CD4-positive, alpha-beta T cell treated with Interleukin-17A for 1 hour (primary cell): ENCODE measurements around the gene RARA.

Source experiments
- DNase-seq: peaks from one replicate; pipeline ENCODE4 v3.0.0-alpha.2; 2020

Gene RARA

DNA sequence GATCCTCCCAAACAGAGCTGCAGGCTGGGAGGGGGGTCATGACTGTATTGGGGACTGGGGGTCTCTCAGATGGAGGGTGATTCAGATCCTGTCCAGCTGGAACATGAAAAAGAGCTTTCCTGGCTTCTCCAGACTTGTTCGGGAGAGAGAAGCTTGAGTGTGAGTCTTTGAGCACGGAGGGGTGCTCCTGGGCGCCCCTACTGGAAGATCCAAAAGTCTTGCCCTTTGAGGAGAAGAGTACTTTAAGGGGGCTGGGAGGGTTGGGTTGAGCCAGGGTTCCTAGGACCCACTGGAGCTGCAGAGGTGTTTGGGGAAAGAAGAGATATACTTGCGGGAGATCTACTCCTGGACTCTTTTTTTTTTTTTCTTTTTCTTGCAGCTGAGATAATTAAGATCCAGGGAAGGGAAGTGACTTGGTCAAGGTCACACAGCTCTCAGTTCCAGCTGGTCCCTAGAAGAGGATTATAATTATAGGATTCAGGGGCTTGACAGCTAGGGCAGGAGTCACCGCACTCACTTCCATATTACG, 8.4 kb downstream of the RARA start:
- peak; percentile 65 for DNase-seq

DNA sequence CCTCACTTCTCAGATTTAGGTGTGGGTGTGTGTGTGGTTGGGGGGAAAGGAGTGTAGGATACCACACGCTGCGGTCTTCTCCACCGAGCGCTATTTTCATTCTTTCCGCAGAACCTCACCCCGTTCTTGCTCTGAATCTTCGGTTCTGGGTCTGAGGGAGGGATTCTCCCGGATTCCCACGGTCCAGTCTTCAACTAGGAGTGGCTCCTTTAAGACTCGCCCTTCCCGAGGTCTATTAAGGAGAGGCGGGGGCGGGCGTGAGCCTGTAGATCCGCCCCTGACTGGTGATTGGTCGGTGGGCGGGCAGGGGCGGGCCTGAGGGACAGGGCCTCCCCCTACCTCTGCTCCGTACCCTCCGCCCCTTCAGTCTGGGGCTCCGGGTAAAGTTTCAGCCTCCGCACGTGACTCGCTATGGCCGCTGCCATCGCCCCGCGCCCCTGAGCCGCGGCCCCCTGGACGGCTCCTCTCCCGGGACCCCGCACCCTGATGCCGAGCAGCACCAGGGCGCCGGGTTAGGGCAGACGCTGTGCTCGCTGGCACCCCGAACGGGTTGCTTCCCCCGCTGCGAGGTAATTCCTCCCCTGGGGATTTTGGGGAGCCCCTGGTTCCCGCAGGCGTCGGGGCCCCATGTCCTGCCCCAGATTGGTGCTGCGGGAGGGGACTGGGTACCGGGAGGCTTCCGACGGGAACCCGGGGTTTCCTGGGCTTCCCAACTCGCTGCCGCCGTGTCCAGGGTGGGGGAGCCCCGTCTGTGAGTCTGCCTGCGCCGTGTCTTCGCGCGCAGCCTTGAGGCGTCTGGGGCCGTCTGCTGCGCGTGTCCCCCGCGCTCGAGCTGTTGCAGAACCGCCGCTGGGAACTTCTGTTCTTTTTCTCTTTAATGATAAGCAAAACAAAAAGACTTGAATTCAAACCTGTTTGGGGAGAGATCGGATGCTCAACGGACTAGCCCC, 9.2 kb downstream of the RARA start:
- peak; percentile 93 for DNase-seq

DNA sequence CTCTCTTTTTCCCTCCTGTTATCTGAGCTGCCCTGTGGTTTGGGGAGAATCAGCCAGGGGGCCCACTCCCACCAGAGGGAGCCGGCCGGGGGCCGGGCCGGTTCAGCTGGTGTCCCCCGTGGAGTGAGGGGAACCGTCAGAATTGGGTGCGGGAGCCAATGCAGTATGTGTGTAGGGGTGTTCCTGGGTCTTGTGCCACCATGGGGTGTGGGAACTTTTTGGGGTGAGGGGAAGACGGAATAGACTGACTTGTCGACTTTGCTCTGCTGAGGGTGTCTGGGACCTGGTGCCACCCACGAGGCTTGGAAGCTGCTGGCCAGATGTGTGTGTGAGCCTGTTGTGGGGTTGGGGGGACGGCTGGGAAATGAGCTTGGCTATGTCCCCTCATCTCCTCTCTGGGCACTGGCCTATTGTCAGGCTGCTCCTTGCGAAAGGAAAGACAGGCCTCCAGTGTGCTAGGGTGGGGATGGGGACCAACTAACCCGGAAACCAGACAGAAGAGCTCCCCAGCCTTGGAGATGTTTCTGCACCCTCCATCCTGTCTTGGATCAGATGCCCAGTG, 9.9 kb downstream of the RARA start:
- DNase-seq: peak; percentile 54

DNA sequence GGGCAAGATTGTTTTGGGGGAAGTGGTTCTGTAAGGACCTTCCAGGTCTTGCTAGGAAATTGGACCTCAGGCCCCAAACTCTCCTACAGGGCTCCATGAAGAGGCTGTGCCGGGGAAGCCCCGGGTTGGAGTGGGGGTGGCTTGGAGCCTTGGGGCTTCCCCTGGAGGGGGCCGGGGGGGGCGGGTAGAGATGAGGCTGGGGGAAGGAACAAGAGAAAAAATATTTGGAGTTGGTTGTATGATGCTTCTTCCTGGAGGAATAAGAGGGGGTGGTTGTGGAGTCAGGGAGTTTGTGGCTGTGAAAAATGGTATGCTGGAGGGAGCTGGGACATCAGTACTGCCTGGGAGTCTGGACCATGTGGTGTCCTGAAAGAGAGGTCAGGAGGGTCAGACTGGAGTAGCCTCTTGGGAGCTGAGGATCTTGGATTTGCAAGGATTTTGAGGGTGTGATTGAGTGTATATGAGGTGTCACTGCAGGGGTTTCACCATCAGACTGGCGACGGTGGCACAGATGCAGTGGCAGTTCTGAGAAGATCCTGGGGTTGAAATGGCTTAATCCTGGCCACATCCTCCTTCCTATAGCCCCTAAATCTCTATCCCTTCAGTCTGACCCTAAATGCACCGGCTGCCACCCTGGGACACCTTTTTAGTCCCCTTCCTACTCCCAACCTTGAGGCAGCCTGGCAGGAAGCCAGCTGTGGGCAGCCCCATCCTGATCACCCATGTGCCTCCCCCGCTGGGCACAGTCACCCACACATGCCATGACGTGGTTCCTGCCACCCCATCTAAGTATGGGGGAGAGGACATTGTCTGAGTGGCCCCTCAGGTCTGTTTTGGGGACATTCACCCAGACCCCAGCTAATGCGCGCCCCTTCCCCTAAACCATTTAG, 10.9 kb downstream of the RARA start:
- DNase-seq: peak; percentile 91

DNA sequence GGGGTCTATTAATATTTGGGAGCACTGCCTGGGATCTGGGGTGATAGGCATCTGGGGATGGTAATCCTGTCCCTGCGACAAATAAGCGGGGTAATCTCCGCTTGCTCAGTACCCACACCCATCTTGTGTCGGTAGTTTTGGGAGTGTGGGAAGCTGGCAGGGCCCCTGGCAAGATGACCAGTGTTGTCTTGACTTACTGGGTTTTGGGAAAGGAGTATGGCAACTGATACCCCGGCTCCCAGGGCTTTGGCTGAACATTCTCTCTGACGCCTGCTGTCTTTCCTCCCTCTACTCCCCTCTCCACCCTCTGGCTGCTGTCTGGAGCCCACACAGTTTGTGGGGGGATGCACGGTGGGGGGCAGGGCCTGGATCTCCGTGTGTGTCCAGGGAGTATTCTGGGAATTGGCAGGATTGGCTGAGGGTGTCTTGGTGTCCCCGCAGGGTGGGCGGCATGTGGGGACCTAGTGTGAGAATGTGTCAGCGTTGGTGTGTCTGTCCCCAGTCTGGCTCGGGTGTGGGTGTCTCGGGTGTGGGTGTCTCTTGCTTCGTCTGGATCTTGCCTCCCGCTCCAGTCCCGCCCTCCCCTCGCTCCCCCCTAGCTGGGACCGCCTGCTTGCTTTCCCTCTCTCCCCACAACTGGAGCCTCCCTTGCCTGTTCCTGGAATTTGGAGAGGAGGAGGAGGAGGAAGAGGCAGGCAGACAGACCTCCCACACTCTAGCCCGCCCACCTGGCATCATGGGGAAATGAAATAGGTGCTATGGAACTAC, 12.0 kb downstream of the RARA start:
- DNase-seq: peak; percentile 81

DNA sequence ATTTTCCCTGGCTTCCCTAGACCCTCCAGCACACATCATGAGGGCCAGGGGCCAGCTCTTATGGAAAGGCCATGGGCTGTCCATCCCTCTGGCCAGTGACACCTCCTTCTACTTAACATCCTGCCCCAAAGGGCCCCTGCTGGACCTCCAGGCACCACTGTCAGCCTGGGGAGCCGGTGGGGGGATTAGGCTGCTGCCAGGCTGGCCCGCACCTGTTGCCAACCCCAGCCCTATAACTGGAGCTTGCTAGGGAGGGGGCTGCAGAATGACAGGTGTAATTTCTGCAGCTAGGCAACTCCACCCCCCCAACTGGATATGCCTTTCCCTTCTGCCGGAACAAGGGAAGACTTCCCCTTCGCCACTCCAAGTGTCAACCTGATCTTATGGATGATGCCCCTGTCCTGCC, 12.5 kb downstream of the RARA start:
- DNase-seq: no peak

DNA sequence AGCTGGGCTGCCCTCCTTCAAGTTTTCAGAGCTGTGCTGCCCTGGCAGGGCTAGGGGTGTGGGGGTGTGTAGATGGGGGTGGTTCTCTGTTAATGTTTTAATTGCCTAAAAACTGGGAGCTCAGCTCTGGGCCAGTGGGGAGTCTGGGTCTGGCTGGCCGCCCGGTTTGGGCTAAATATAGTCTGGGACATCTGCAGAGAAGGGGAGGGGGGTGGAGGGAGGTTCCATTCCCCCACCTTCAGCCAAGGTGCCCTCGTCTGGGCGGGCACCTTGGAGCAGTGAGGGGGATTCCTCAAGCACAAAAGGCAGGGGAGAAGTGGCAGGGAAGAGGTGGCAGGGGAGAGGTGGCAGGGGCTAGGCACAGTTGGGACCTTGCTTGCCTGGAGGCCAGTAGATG, 13.0 kb downstream of the RARA start:
- no peak for DNase-seq

DNA sequence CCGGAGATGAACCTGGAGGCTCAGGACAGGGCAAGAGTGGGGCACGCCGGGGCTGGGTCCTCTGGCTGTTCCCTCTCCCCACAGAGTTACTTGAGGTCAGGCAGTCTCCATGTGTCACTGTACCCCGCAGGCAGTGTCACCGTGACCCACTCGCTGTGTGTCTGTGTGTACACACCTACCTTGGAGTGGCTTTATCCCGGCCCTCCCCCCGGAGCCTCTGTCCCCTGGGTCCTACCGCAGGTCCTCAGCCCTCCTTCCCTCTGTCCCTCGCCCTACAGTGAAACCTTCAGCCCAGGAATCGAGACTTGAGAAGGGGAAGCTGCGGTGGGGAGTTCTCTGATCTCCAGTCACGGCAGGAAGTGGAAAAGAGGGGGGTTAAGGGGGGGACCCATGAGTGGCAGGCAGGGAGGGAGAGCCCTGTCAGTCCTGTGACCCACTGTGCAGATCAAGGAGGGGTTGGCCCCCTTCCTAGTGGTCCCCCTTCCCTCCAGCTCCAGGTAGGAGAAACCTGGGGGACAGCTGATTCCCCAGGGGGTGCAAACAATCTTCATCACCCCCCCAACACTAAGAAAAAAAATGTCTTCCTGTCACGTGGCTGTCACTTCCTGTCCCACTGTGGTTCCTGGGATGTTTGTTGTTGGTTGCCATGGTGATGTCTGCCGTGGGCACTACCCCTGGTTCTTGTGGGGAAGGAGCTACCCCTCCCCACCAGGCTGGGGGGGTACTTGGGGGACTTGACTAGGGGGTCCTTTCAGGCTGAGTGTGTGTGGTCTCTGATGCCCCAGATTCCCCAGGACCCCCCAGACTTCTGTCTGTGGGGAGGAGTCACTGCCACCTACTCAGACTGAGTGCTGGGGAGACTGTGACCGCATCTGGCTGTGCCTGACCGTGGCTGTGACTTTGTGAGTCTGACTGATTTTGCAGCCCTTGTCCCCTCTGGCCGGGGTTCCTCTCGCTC, 13.7 kb downstream of the RARA start:
- DNase-seq: peak; percentile 98

DNA sequence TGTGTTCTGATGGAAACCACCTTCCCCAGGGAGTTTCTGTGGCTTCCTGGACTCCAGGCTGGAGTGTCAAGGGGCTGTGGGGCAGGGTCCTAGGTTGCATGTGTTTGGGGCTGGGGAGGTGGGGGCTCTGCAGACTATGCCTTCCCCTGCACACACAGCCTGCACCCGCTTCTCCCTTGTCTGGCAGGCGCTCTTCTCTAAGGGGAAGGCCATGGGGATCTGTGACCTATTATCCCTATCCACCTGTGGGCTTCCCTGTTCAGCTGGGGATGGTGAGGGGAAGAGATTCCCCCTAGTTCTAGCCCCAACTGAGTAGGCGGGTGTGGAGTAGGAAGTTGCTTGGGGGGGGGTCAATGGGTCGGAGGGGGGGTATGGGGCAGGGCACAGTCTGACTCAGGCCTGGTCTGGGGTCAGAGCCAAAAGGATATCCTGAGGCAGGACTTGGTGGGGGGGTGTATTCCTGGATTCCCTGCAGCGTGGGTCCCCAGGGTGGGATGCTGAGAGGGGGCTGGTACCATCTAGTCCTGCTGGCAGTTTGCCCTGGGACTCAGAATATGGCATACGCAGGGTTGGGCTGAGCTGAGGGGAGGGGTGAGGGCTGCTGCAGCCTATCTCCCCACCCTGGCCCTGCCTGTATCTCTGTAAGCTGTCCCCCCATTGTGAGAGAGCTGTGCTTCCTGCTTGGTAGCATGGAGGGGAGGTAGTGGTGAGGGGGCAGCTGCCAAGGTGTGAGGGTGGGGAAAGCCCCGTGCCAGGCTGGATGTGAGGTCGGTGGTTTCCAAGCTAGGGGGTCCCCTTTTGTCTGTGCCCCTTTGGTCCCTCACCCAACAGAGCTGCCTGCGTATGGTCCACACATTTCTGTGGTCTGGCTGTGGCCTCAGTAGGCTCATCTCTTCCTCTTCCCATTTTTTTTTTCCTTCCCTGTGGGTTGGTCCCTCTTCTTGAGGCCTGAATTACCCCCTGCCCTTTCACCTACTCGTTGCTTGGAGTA, 14.7 kb downstream of the RARA start:
- peak; percentile 95 for DNase-seq

DNA sequence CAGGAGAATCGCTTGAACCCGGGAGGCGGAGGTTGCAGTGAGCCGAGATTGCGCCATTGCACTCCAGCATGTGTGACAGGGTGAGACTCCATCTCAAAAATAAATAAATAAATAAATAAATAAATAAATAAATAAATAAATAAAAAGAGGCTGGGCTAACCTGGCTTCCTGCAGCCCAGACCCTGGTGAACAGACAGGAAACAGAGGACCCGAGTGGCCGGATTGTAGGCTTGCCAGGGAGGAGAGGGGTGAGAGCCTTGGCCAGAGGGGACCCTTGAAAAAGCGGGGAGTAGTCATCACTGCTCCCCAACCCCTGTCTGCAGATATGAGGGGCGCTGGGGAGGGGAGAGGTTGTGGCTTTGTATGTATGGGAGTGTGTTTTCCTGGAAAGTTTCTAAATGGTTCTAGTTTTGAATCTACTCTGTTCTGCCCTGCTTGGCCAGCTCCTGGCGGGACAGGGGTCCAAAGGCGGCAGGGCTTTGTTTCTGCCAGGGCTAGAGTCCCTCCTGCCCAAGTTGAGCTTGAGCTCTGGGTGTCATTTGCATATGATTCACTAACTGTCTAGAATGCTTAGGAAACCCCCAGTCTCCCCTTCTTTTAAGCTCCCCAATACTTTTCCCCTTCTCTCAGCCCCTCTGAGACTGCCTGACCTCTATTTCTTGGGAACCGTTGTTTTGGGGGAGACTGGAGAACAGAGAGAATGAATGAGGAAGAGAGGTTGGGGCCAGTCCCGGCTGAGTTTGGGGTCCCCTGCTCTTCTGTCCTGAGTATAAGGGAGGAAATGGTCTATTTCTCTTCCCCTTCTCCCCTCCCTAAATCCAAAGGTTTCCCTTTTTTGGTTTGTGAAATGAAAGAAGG, 16.4 kb downstream of the RARA start:
- peak; percentile 73 for DNase-seq

DNA sequence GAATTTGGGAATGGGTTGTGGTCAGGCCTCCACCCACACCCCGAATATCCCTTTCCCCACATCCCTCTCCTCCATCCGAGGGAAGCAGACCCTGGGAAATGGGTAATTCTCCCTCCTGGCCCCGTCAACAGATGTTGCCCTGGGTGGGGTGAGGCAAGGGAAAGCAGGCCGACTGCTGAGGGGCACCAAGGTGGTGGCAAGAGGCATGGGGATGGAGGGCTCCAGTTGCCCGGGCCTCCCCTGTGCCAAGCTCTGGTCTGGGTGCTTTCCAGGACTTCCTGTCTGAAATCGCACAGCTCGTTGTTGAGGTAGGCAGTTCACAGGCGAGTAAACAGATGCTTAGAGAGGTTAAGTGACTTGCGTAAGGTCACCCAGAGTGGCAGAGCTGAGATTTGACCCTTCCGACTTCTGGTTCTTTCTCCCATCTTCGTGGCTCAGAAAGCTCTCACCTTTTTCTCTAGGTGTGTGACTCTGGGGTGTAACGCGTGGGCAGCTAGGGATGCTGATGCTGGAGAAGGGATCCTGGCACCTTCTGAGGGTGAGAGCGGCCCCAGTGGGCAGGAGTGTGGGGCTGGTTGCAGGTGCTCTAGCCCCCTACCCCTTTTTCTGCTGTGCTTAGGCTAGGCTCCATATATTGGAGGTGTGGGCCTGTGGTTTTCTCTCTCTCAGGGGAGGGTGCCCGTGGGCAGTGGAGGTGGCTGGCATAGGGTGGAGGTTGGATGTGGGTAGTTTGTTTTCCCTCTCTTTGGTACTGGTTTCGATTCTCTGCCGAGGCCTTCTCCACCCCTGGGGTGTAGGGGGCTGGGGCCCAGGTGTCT, 17.2 kb downstream of the RARA start:
- peak; percentile 86 for DNase-seq

DNA sequence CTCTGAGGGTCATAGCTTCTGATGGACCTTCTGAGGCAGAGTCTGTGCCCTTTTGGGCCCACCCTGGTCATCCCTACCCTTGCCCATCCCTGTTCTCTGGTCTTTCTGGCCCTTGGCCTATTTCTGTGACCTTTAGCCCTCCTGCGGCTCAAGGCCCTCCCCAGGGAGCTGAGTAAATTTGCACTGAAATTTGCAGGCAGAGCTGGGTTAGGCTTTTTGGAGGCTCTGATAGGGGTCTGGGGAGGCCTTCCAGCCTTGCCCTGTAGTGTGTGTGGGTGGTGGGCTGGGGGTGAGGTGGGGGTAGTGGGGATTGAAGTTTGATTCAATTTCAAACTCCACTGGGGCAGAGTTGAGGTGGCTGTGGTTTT, 17.8 kb downstream of the RARA start:
- no peak for DNase-seq

DNA sequence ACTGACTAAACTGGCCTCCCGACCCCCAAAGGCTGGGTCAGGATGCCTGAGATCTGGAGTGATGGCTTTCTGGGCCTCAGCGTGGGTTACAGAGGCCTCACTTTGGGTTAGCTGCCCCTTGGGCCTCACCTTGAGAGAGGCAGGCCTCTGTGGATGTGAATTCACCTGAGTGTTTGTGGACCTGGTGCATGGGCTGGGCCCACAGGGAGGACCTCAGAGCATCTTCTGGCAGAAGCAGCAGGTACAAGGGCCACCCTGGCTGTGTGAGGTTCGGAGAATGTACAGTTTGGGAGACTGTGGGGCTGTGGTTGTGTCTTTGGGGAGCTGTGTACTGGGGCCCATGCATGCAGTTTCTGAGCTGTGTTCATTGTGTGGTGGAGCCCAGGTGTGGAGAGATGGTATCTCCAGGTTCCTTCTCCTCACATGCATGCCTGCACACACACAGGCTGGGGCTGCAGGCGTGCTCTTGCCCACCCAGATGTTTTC, 18.3 kb downstream of the RARA start:
- peak; percentile 39 for DNase-seq

DNA sequence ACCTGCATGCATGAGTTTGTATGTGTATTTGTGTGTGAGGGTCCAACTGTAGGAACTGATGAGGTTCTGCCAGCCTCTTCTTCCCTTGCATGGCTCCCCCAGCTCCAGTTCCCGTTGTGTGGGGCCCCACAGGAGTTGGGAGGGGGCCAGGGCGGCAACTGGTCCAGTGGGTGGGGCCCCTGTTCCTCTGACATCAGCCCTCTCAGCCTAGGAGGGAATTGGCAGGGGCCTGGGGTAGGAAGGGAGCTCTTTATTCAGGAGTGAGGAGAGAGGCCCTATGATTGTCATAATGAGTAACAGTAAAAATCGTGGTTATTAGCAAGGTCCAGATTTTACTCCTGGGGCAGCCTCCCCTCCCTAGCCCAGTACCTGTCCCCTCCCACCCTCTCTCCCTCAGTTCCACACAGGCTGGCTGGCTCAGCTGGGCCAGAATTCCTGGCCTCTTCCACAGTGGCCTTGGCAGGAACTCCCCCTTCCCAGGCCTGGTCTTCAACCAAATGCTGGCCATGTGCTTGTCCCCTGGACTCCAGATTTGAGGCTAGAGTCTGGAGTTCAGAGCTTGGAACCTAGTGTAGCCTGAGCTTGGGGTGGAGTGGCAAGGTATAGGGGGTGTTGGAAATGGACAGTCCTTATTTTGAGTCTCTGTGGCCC, 18.9 kb downstream of the RARA start:
- DNase-seq: no peak

DNA sequence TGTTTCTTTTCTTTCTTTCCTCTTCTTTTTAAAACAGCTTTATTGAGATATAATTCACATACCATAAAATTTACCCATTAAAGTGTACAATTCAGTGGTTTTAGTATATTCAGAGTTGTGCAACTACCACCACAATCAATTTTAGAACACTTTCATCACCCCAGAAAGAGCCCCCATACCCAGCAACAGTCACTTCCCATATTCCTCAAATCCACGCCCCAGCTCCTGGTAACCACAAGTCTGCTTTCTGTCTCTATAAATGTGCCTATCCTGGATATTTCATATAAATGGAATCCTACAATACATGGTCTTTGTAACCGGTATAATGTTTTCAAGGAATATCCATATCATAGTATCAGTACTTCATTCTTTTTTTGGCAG, 19.4 kb downstream of the RARA start:
- no peak for DNase-seq

DNA sequence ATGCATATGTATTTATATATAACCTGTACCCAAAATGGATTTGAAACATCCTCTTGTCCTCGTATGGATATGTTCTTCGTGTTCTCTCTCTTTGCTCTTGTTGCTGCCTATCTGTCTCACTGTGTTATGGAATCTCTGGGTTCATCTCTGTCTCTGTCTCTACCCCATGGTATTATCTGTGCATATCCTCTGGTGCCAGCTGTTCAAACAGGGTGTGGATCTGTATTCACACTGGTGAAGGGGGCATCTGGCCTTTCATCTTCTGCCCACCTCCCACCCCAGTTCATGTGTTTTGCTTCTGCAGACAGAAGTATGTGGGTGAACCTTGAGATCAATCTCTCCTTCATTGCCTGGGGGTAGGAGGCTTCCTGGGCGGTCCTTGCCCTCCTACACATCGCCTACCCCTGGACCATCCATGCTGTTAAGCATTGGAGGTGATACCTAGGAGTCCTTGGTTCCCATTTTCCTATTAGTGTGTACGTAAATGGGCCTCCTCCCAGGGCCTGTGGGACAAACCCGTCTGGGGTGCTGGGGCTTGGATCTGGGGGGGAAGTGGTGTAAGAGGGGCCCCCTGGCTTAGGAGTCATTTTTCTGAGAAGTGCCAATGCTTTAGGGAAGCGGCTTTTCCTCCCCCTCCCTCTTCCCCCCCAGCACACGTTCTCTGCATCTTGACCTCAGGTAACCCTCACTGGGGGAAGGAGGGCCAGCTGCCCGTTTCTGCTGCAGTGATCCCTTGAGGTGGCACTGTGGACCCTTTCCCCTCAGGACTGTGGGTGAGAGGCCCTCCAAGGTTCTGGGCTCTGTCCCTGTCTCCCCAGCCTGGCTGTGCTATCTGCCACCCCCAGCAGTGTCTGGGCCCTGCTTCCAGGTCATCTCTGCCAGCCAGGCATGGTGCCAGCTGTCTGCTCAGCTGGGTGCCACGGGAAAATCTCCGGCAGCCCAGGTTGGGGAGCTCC, 21.1 kb downstream of the RARA start:
- peak; percentile 57 for DNase-seq
